HepG2 (cell line): ENCODE data around the gene PLK4. TPM values are rescaled to one million over a fixed set of nuclear protein-coding genes. Genes with fewer than 3 reads are reported as not detected.

ENCODE experiments used
- ATAC-seq: fragments of 200-7000 bp; cut with Tn5 transposase; 3 replicates; pipeline ENCODE4 v1.9.1; 2020; ENCODE audit warnings: mild to moderate bottlenecking, moderate library complexity
- BruUV-seq: library from RNA; stranded (reverse); fragments of 400-500 nt; replicated peaks from 2 replicates; lab custom pipeline; 2021; lab: Mats Ljungman, UMichigan
- CTCF ChIA-PET: fragments of 300-600 bp; formaldehyde crosslinking; extraction: SDS; loops from one replicate; lab custom pipeline; 2021; ENCODE audit warnings: low total read pairs, inconsistent platforms, low intra/inter-chr PET ratio; lab: Yijun Ruan, JAX
- POLR2A ChIA-PET: fragments of 350-600 bp; sonication (Branson Sonifier 250); formaldehyde crosslinking; loops from one replicate; lab custom pipeline; 2020; ENCODE audit warnings: antibody characterized with exemption, inconsistent platforms; lab: Yijun Ruan, JAX
- DNase-seq: peaks from one replicate; pipeline ENCODE4 v3.0.0-alpha.2; 2015; ENCODE audit warnings: low spot score
- FAIRE-seq: peaks from 3 replicates; lab custom pipeline; 2011; peaks lifted over from hg19 to GRCh38; lab: Jason Lieb, UNC
- H2AFZ ChIP-seq: one replicate; pipeline ENCODE4 v1.6.1; 2011; ENCODE audit warnings: low read length, inconsistent platforms
- H3K27ac ChIP-seq: fragments of 300-600 bp; 3 replicates; pipeline ENCODE4 v1.8.0; 2011; ENCODE audit warnings: mixed run types, mild to moderate bottlenecking, mixed read lengths, low read length, inconsistent platforms; ENCODE audit not compliant: insufficient read depth; ENCODE audit errors: extremely low read length
- H3K27me3 ChIP-seq, 2 experiments: fragments of 200-600 bp in 1 of 2; 2 replicates in 1 of 2; 3 replicates in 1 of 2; pipeline versions ENCODE4 v1.6.0 to v1.8.0; 2011; ENCODE audit warnings: low read length in 2 of 2, mild to moderate bottlenecking in 2 of 2, moderate library complexity in 2 of 2, inconsistent platforms in 1 of 2; ENCODE audit not compliant: insufficient read depth in 2 of 2, control insufficient read depth in 1 of 2
- H3K36me3 ChIP-seq, 2 experiments: fragments of 200-600 bp in 1 of 2; replicated peaks in 1 of 2; 2 replicates in 1 of 2; 3 replicates in 1 of 2; pipeline versions ENCODE4 v1.5.1 to v1.8.0; 2011; ENCODE audit warnings: low read length in 2 of 2, inconsistent platforms in 1 of 2; ENCODE audit not compliant: insufficient read depth in 2 of 2, control insufficient read depth in 1 of 2
- H3K4me1 ChIP-seq: 2 replicates; pipeline ENCODE4 v1.5.1; 2012; ENCODE audit warnings: low read length, inconsistent platforms; ENCODE audit not compliant: insufficient read depth
- H3K4me2 ChIP-seq: 2 replicates; pipeline ENCODE4 v1.6.0; 2011; ENCODE audit warnings: low read depth, low read length, inconsistent platforms
- H3K4me3 ChIP-seq, 3 experiments: fragments of 200-600 bp in 1 of 3; sonication (generic), shearing (Covaris generic) in 1 of 3; replicated peaks in 1 of 3; 2 replicates each; pipeline ENCODE4 v1.5.1; 2011 to 2016; ENCODE audit warnings: low read length in 3 of 3, inconsistent platforms in 2 of 3, low read depth in 2 of 3, mild to moderate bottlenecking in 2 of 3, control low read depth in 1 of 3, mixed read lengths in 1 of 3; ENCODE audit not compliant: insufficient read depth in 1 of 3
- H3K79me2 ChIP-seq: one replicate; pipeline ENCODE4 v1.6.1; 2011; ENCODE audit warnings: low read length, inconsistent platforms; ENCODE audit not compliant: insufficient read depth
- H3K9ac ChIP-seq: 2 replicates; pipeline ENCODE4 v1.6.0; 2011; ENCODE audit warnings: mild to moderate bottlenecking, low read depth, low read length, inconsistent platforms; ENCODE audit not compliant: insufficient read depth
- H3K9me3 ChIP-seq: 2 replicates; pipeline ENCODE4 v1.5.1; 2012; ENCODE audit warnings: mild to moderate bottlenecking, low read length
- H4K20me1 ChIP-seq: 2 replicates; pipeline ENCODE4 v1.6.0; 2011; ENCODE audit warnings: inconsistent platforms, mild to moderate bottlenecking, low read length, moderate library complexity; ENCODE audit not compliant: insufficient read depth
- ARNTL ChIP-seq: sonication (generic); formaldehyde crosslinking; IDR thresholded peaks from 2 replicates; pipeline ENCODE4 v1.4.0; 2020; ENCODE audit warnings: mild to moderate bottlenecking, missing genetic modification reagents
- CENPBD1 ChIP-seq: sonication (generic); formaldehyde crosslinking; IDR thresholded peaks from 2 replicates; pipeline ENCODE4 v1.8.0; 2022; ENCODE audit warnings: missing genetic modification reagents, low read depth, mild to moderate bottlenecking, borderline replicate concordance
- FOXA1 ChIP-seq, 2 experiments: fragments of 450-650 bp in 1 of 2; sonication (generic) in 1 of 2; formaldehyde crosslinking in 1 of 2; IDR thresholded peaks; 2 replicates each; pipeline versions ENCODE4 v1.4.0 to v1.6.1; 2016 to 2020; ENCODE audit warnings: missing genetic modification reagents in 1 of 2
- HDAC2 ChIP-seq: sonication (generic); formaldehyde crosslinking; IDR thresholded peaks from 2 replicates; pipeline ENCODE4 v1.4.0; 2020; ENCODE audit warnings: missing genetic modification reagents
- KIAA2018 ChIP-seq: sonication (generic); formaldehyde crosslinking; IDR thresholded peaks from 2 replicates; pipeline ENCODE4 v1.5.0; 2020; ENCODE audit warnings: mild to moderate bottlenecking, missing genetic modification reagents, borderline replicate concordance
- NFYC ChIP-seq: IDR thresholded peaks from 2 replicates; pipeline ENCODE4 v1.6.1; 2016; ENCODE audit warnings: missing genetic modification reagents, missing compliant biosample characterization
- POLR2G ChIP-seq: fragments of 200-400 bp; formaldehyde crosslinking; IDR thresholded peaks from 2 replicates; pipeline ENCODE4 v1.6.1; 2018; ENCODE audit warnings: mild to moderate bottlenecking, low read depth, low read length, moderate library complexity
- PREB ChIP-seq: sonication (generic); formaldehyde crosslinking; IDR thresholded peaks from 2 replicates; pipeline ENCODE4 v1.4.0; 2020; ENCODE audit warnings: missing genetic modification reagents
- RAD21 ChIP-seq: fragments of 450-650 bp; formaldehyde crosslinking; IDR thresholded peaks from 2 replicates; pipeline ENCODE4 v1.5.0; 2020; ENCODE audit warnings: mild to moderate bottlenecking
- ZNF296 ChIP-seq: sonication (generic); formaldehyde crosslinking; conservative IDR thresholded peaks from 2 replicates; pipeline ENCODE4 v1.5.0; 2020; ENCODE audit warnings: mild to moderate bottlenecking, missing genetic modification reagents
- ZNF644 ChIP-seq: IDR thresholded peaks from 2 replicates; pipeline ENCODE4 v1.6.1; 2016; ENCODE audit warnings: low read depth
- WGBS: methylation state at CpG from one replicate; pipeline ENCODE4 v1.1.6; 2017; ENCODE audit warnings: low lambda C conversion rate; 5-methylcytosine and 5-hydroxymethylcytosine counted together
- in situ Hi-C: cut with HindIII; loops from 2 replicates; pipeline ENCODE4 v1.10.0; 2017; ENCODE audit warnings: low pct_unique_long_range_greater_than_20kb; ENCODE audit not compliant: extremely low pct_ligation_motif_present
- intact Hi-C: fragments of 100-400 bp; cut with micrococcal nuclease; formaldehyde crosslinking; loops from one replicate; pipeline ENCODE4 v1.10.0; 2022; ENCODE audit not compliant: unreplicated experiment
- polyA plus RNA-seq, 8 experiments: library from polyadenylated mRNA; depleted of rRNA in 3 of 8; stranded (reverse) in 7 of 8; unstranded in 1 of 8; fragments of >200 nt; fragmentation: Illumina TruSeq in 4 of 8; extraction: Trizol in 4 of 8; gene quantifications; 2 replicates each; pipeline versions ENCODE4 v1.2.1 to v1.2.3, GENCODE V29; 2011 to 2016; ENCODE audit warnings: low read depth in 4 of 8, missing spikeins in 1 of 8, mixed read lengths in 1 of 8; ENCODE audit not compliant: insufficient read depth in 1 of 8
- total RNA-seq, 5 experiments: library from RNA; depleted of rRNA; stranded (reverse); fragments of >200 nt; fragmentation: Illumina TruSeq; extraction: Trizol; gene quantifications; 2 replicates each; pipeline ENCODE4 v1.2.3, GENCODE V29; 2016; ENCODE audit warnings: low read depth in 1 of 5
- TF ChIP-seq, protein P1 (sequence below): IDR thresholded peaks from 2 replicates; pipeline ENCODE4 v1.4.0; 2020; ENCODE audit warnings: mild to moderate bottlenecking, missing genetic modification reagents

The PLK4 gene
- total and polyA plus RNA-seq, 2 of the 13 experiments (the other 11 are each of a cell fraction or from before 2014, with no cell fraction given) = 22.4 to 46.1 TPM

GRCh38 chr4:127870688-127871087 is 10.0 kb upstream of the PLK4 start:
- H3K36me3 ChIP-seq = no peaks in the 10 kb centered on the region
- DNase-seq (no peak), FAIRE-seq (no peak), ATAC-seq (no peak)
- ChIA-PET POLR2A (no interaction called here), CTCF (no interaction called here)
- in situ Hi-C loops = no loop called here
- H3K27me3 ChIP-seq = no peaks in the 10 kb centered on the region
- no peaks in the 10 kb centered on the region for H3K4me1 ChIP-seq
- H3K4me3 ChIP-seq = no peak overlapping the region
- no peaks in the 10 kb centered on the region for H3K9me3 ChIP-seq
- no TSS peak for BruUV-seq
- H3K79me2 ChIP-seq = no peaks in the 10 kb centered on the region
- no peak overlapping the region for H3K9ac ChIP-seq
- H4K20me1 ChIP-seq = no peaks in the 10 kb centered on the region
- WGBS = 82% methylated on average over 3 of the region's 3 CpGs
- no peak overlapping the region for H3K4me2 ChIP-seq
- no peak overlapping the region for H3K27ac ChIP-seq
- H2AFZ ChIP-seq = no peak overlapping the region
- intact Hi-C loops = no loop called here
- TF ChIP-seq KIAA2018 = no peak
- TF ChIP-seq RAD21 (CRISPR knock-in tag) = no peak
- no peak for TF ChIP-seq FOXA1 (IDR thresholded peaks at IDR 0.05)
- no peak for TF ChIP-seq FOXA1 (CRISPR knock-in tag; IDR thresholded peaks at IDR 0.05)
- no peak for TF ChIP-seq HDAC2 (CRISPR knock-in tag)
- TF ChIP-seq, protein P1, sequence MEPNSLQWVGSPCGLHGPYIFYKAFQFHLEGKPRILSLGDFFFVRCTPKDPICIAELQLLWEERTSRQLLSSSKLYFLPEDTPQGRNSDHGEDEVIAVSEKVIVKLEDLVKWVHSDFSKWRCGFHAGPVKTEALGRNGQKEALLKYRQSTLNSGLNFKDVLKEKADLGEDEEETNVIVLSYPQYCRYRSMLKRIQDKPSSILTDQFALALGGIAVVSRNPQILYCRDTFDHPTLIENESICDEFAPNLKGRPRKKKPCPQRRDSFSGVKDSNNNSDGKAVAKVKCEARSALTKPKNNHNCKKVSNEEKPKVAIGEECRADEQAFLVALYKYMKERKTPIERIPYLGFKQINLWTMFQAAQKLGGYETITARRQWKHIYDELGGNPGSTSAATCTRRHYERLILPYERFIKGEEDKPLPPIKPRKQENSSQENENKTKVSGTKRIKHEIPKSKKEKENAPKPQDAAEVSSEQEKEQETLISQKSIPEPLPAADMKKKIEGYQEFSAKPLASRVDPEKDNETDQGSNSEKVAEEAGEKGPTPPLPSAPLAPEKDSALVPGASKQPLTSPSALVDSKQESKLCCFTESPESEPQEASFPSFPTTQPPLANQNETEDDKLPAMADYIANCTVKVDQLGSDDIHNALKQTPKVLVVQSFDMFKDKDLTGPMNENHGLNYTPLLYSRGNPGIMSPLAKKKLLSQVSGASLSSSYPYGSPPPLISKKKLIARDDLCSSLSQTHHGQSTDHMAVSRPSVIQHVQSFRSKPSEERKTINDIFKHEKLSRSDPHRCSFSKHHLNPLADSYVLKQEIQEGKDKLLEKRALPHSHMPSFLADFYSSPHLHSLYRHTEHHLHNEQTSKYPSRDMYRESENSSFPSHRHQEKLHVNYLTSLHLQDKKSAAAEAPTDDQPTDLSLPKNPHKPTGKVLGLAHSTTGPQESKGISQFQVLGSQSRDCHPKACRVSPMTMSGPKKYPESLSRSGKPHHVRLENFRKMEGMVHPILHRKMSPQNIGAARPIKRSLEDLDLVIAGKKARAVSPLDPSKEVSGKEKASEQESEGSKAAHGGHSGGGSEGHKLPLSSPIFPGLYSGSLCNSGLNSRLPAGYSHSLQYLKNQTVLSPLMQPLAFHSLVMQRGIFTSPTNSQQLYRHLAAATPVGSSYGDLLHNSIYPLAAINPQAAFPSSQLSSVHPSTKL (CRISPR knock-in tag) = no peak
- no peak for TF ChIP-seq CENPBD1
- TF ChIP-seq NFYC (CRISPR knock-in tag) = no peak
- no peak for TF ChIP-seq ZNF296 (CRISPR knock-in tag)
- no peak for TF ChIP-seq ZNF644 (CRISPR knock-in tag)
- TF ChIP-seq POLR2G = no peak
- TF ChIP-seq ARNTL (CRISPR knock-in tag) = no peak
- TF ChIP-seq PREB (CRISPR knock-in tag) = no peak
